ENCODE results near the gene IDI1. TPM values are rescaled to one million over a fixed set of nuclear protein-coding genes. Genes with fewer than 3 reads are reported as not detected.

The IDI1 gene
- total and polyA plus RNA-seq, 2 donors = 40.5 to 44.6 TPM

- Histone ChIP-seq H3K36me3 (ENCODE audit: control insufficient read depth in 2 of 2, insufficient read depth in 2 of 2, low read length in 1 of 2) (peaks cover 6 to 15% of the 10 kb centered on the region in 2 donors), H3K4me1 (ENCODE audit: control insufficient read depth in 2 of 2, insufficient read depth in 2 of 2, low read length in 2 of 2) (peaks cover 17 to 24% of the 10 kb centered on the region in 2 donors), H3K27ac (ENCODE audit: low read depth in 1 of 2, low read length in 1 of 2) (peak overlapping the region; percentile 55 to 98), H3K9me3 (ENCODE audit: control insufficient read depth in 2 of 2, insufficient read depth in 1 of 2, low read length in 1 of 2) (no peaks in the 10 kb centered on the region), H3K4me3 (ENCODE audit: low read length in 2 of 2) (peak overlapping the region; percentile 79 to 92), H3K27me3 (ENCODE audit: control insufficient read depth in 2 of 2, insufficient read depth in 1 of 2, low read length in 1 of 2) (no peaks in the 10 kb centered on the region)
- 1% methylated on average over 26 of the region's 26 CpGs for WGBS
- DNase-seq (ENCODE audit: low read depth in 6 of 9, low spot score in 9 of 9) = peak in 1 of 9 donors; percentile 36
Measured at GRCh38 chr10:1057106-1057657, 8.3 kb upstream of the IDI1 start.

DNA sequence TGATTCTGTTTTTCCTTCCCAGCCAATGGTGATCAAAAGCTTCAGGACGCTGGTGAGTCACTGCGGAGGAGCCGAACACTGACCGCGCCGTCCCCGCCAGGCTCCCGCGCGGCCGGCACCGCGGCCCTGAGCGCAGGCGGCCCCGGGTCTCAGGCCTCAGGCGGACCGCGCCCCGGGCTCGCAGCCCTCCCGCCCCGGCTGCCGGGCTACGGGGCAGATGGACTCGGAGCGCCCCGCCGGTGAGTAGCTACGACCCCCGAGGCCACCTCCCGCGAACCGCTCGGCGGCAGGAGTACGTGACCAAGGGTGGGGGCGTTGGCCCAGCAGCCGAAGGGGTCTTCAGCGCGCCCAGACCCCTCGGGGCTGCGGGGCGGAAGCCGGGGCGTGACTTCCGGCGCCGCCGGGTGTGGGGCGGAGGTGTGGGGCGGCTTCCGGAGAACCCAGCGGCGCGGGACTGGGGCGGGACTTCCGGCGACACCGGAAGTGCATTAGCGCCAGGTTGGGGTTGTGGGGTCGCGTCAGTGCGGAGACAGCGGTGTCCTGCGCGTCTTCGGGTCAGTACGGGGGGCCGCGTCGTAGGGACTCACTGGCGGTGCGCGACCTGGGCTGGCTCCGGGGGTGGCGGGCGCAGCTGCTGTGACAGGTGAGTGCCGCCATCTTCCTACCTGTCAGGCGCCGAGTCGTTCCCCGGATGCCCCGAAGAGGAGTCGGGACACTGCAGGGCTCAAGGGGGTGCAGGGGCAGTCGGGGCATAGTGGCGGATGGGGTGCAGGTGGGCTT lies 7.6 kb upstream of the IDI1 start, which contains the start of gene WDR37:
Gene WDR37, plus strand, starts transcription at position 60 of the 780 bp plus-strand sequence. CDS start 15,771 bp downstream, outside the sequence.
- H3K27ac ChIP-seq (ENCODE audit: low read depth in 1 of 2, low read length in 1 of 2) = peak within 1 kb of the TSS; percentile 87 to 98
- DNase-seq (ENCODE audit: low read depth in 6 of 9, low spot score in 9 of 9) = peak in 8 of 9 donors; percentile 71 to 92 (median 82)

GRCh38 chr10:1054684-1055083 lies 5.8 kb upstream of the IDI1 start:
- DNase-seq (ENCODE audit: low read depth in 6 of 9, low spot score in 9 of 9) = no peak
- Histone ChIP-seq H3K27ac (ENCODE audit: low read depth in 1 of 2, low read length in 1 of 2) (no peak overlapping the region), H3K36me3 (ENCODE audit: control insufficient read depth in 2 of 2, insufficient read depth in 2 of 2, low read length in 1 of 2) (peaks cover 6 to 24% of the 10 kb centered on the region in 2 donors), H3K27me3 (ENCODE audit: control insufficient read depth in 2 of 2, insufficient read depth in 1 of 2, low read length in 1 of 2) (no peaks in the 10 kb centered on the region), H3K4me1 (ENCODE audit: control insufficient read depth in 2 of 2, insufficient read depth in 2 of 2, low read length in 2 of 2) (peaks cover 15 to 16% of the 10 kb centered on the region in 2 donors), H3K9me3 (ENCODE audit: control insufficient read depth in 2 of 2, insufficient read depth in 1 of 2, low read length in 1 of 2) (no peaks in the 10 kb centered on the region), H3K4me3 (ENCODE audit: low read length in 2 of 2) (no peak overlapping the region)
- WGBS = 91% methylated on average over 6 of the region's 6 CpGs

More for the DNA sequence above, 7.6 kb upstream of the IDI1 start, which contains the start of gene WDR37:
- H3K36me3 ChIP-seq (ENCODE audit: control insufficient read depth in 2 of 2, insufficient read depth in 2 of 2, low read length in 1 of 2) = peaks cover 6 to 19% of the 10 kb centered on the region in 2 donors
- peak within 1 kb of the TSS; percentile 79 to 92 for H3K4me3 ChIP-seq (ENCODE audit: low read length in 2 of 2)
- peaks cover 10 to 18% of the 10 kb centered on the region in 2 donors for H3K4me1 ChIP-seq (ENCODE audit: control insufficient read depth in 2 of 2, insufficient read depth in 2 of 2, low read length in 2 of 2)
- H3K9me3 ChIP-seq (ENCODE audit: control insufficient read depth in 2 of 2, insufficient read depth in 1 of 2, low read length in 1 of 2) = no peaks in the 10 kb centered on the region
- H3K27me3 ChIP-seq (ENCODE audit: control insufficient read depth in 2 of 2, insufficient read depth in 1 of 2, low read length in 1 of 2) = no peaks in the 10 kb centered on the region
- WGBS = under 1% methylated on average over 87 of the region's 87 CpGs

GRCh38 chr10:1050554-1050953 lies 1.6 kb upstream of the IDI1 start:
- Histone ChIP-seq H3K27ac (ENCODE audit: low read depth in 1 of 2, low read length in 1 of 2) (peak overlapping the region in 1 of 2 donors; percentile 8), H3K9me3 (ENCODE audit: control insufficient read depth in 2 of 2, insufficient read depth in 1 of 2, low read length in 1 of 2) (peaks cover 0 to 3% of the 10 kb centered on the region in 2 donors), H3K4me3 (ENCODE audit: low read length in 2 of 2) (no peak overlapping the region), H3K27me3 (ENCODE audit: control insufficient read depth in 2 of 2, insufficient read depth in 1 of 2, low read length in 1 of 2) (no peaks in the 10 kb centered on the region), H3K4me1 (ENCODE audit: control insufficient read depth in 2 of 2, insufficient read depth in 2 of 2, low read length in 2 of 2) (peaks cover 14 to 19% of the 10 kb centered on the region in 2 donors), H3K36me3 (ENCODE audit: control insufficient read depth in 2 of 2, insufficient read depth in 2 of 2, low read length in 1 of 2) (peaks cover 6 to 24% of the 10 kb centered on the region in 2 donors)
- DNase-seq (ENCODE audit: low read depth in 6 of 9, low spot score in 9 of 9) = peak in 1 of 9 donors; percentile 36
- WGBS = 79% methylated on average over 4 of the region's 4 CpGs

- Histone ChIP-seq H3K4me3 (ENCODE audit: low read length in 2 of 2) (peak overlapping the region; percentile 87 to 91), H3K4me1 (ENCODE audit: control insufficient read depth in 2 of 2, insufficient read depth in 2 of 2, low read length in 2 of 2) (peaks cover 14 to 19% of the 10 kb centered on the region in 2 donors), H3K27me3 (ENCODE audit: control insufficient read depth in 2 of 2, insufficient read depth in 1 of 2, low read length in 1 of 2) (no peaks in the 10 kb centered on the region), H3K9me3 (ENCODE audit: control insufficient read depth in 2 of 2, insufficient read depth in 1 of 2, low read length in 1 of 2) (peaks cover 0 to 3% of the 10 kb centered on the region in 2 donors), H3K36me3 (ENCODE audit: control insufficient read depth in 2 of 2, insufficient read depth in 2 of 2, low read length in 1 of 2) (peaks cover 6 to 24% of the 10 kb centered on the region in 2 donors), H3K27ac (ENCODE audit: low read depth in 1 of 2, low read length in 1 of 2) (peak overlapping the region in 1 of 2 donors; percentile 100)
- peak in 1 of 9 donors; percentile 37 for DNase-seq (ENCODE audit: low read depth in 6 of 9, low spot score in 9 of 9)
- 75% methylated on average over 5 of the region's 5 CpGs for WGBS
Measured at GRCh38 chr10:1050145-1050544, 1.2 kb upstream of the IDI1 start.

DNA sequence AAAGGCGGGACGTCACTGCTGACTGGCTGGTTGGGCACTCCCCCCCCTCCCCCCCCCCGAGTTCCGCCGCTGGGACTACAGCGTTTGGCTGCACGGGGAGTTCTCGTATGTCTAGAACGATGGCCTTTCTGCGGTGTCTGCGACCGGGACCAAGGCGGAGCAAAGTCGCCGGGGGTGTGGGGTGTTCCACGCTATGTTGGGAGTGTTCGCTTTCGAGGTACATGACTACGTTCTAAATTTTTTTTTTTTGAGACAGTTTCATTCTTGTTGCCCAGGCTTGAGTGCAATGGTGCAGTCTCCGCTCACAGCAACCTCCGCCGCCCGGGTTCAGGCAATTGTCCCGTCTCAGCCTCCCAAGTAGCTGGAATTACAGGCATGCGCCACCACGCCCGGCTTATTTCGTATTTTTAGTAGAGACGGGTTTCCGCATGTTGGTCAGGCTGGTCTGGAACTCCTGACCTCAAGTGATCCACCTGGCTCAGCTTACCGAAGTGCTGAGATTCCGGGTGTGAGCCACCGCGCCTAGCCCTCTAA lies 573 bp upstream of the IDI1 start:
- Histone ChIP-seq H3K27me3 (ENCODE audit: control insufficient read depth in 2 of 2, insufficient read depth in 1 of 2, low read length in 1 of 2) (no peaks in the 10 kb centered on the region), H3K9me3 (ENCODE audit: control insufficient read depth in 2 of 2, insufficient read depth in 1 of 2, low read length in 1 of 2) (peaks cover 0 to 3% of the 10 kb centered on the region in 2 donors), H3K4me3 (ENCODE audit: low read length in 2 of 2) (peak overlapping the region; percentile 87 to 91), H3K27ac (ENCODE audit: low read depth in 1 of 2, low read length in 1 of 2) (peak overlapping the region; percentile 99 to 100), H3K36me3 (ENCODE audit: control insufficient read depth in 2 of 2, insufficient read depth in 2 of 2, low read length in 1 of 2) (peaks cover 6 to 24% of the 10 kb centered on the region in 2 donors), H3K4me1 (ENCODE audit: control insufficient read depth in 2 of 2, insufficient read depth in 2 of 2, low read length in 2 of 2) (peaks cover 11 to 15% of the 10 kb centered on the region in 2 donors)
- DNase-seq (ENCODE audit: low read depth in 6 of 9, low spot score in 9 of 9) = no peak
- WGBS = under 1% methylated on average over 34 of the region's 34 CpGs

- under 1% methylated on average over 37 of the region's 37 CpGs for WGBS
- Histone ChIP-seq H3K27me3 (ENCODE audit: control insufficient read depth in 2 of 2, insufficient read depth in 1 of 2, low read length in 1 of 2) (no peaks in the 10 kb centered on the region), H3K4me3 (ENCODE audit: low read length in 2 of 2) (peak overlapping the region; percentile 87 to 91), H3K27ac (ENCODE audit: low read depth in 1 of 2, low read length in 1 of 2) (peak overlapping the region; percentile 99 to 100), H3K9me3 (ENCODE audit: control insufficient read depth in 2 of 2, insufficient read depth in 1 of 2, low read length in 1 of 2) (peaks cover 0 to 3% of the 10 kb centered on the region in 2 donors), H3K4me1 (ENCODE audit: control insufficient read depth in 2 of 2, insufficient read depth in 2 of 2, low read length in 2 of 2) (peaks cover 11 to 25% of the 10 kb centered on the region in 2 donors), H3K36me3 (ENCODE audit: control insufficient read depth in 2 of 2, insufficient read depth in 2 of 2, low read length in 1 of 2) (peaks cover 8 to 22% of the 10 kb centered on the region in 2 donors)
- DNase-seq (ENCODE audit: low read depth in 6 of 9, low spot score in 9 of 9) = peak in 2 of 9 donors; percentile 55 to 71
Measured at GRCh38 chr10:1048349-1048731, 579 bp downstream of the IDI1 start.

GRCh38 chr10:1047937-1048336 lies 982 bp downstream of the IDI1 start:
- H3K36me3 ChIP-seq (ENCODE audit: control insufficient read depth in 2 of 2, insufficient read depth in 2 of 2, low read length in 1 of 2) = peaks cover 9 to 26% of the 10 kb centered on the region in 2 donors
- no peaks in the 10 kb centered on the region for H3K27me3 ChIP-seq (ENCODE audit: control insufficient read depth in 2 of 2, insufficient read depth in 1 of 2, low read length in 1 of 2)
- H3K9me3 ChIP-seq (ENCODE audit: control insufficient read depth in 2 of 2, insufficient read depth in 1 of 2, low read length in 1 of 2) = peaks cover 0 to 3% of the 10 kb centered on the region in 2 donors
- H3K4me3 ChIP-seq (ENCODE audit: low read length in 2 of 2) = peak overlapping the region; percentile 87 to 91
- no peak for DNase-seq (ENCODE audit: low read depth in 6 of 9, low spot score in 9 of 9)
- H3K27ac ChIP-seq (ENCODE audit: low read depth in 1 of 2, low read length in 1 of 2) = peak overlapping the region; percentile 53 to 100
- H3K4me1 ChIP-seq (ENCODE audit: control insufficient read depth in 2 of 2, insufficient read depth in 2 of 2, low read length in 2 of 2) = peaks cover 11 to 26% of the 10 kb centered on the region in 2 donors
- 12% methylated on average over 15 of the region's 15 CpGs for WGBS

Measured in thymus (tissue), 11 donors.